Stimulated activated naive B cell treated with anti-CD40 and anti-IgM and Interleukin-4, amounts not matched to agents 10 μg/mL and 1 μg/mL and 100 μg/mL, for 72 hours (primary cell): ENCODE results near the gene ZNF438.

ENCODE experiments used
- ATAC-seq, 2 donors: fragments of 150-1000 bp; cut with Tn5 transposase; replicated peaks; 2 replicates each; pipeline ENCODE4 v1.10.0; 2021; ENCODE audit warnings: moderate library complexity in 1 of 2
- DNase-seq: peaks from one replicate; pipeline ENCODE4 v3.0.0; 2021
- H3K27ac Mint-ChIP-seq: one replicate; pipeline ENCODE4 v1.8.0; 2022; ENCODE audit warnings: mild to moderate bottlenecking, mixed read lengths
- H3K27me3 Mint-ChIP-seq, 2 donors: one replicate each; pipeline ENCODE4 v1.8.0; 2022; ENCODE audit warnings: mixed read lengths in 2 of 2
- H3K36me3 Mint-ChIP-seq, 2 donors: one replicate each; pipeline ENCODE4 v1.8.0; 2022; ENCODE audit warnings: mixed read lengths in 2 of 2, mild to moderate bottlenecking in 1 of 2
- H3K4me1 Mint-ChIP-seq, 2 donors: one replicate each; pipeline ENCODE4 v1.8.0; 2022; ENCODE audit warnings: mixed read lengths in 2 of 2, mild to moderate bottlenecking in 1 of 2
- H3K4me3 Mint-ChIP-seq, 2 donors: one replicate each; pipeline ENCODE4 v1.8.0; 2022; ENCODE audit warnings: mild to moderate bottlenecking in 2 of 2, mixed read lengths in 2 of 2, moderate library complexity in 1 of 2
- H3K9me3 Mint-ChIP-seq, 2 donors: one replicate each; pipeline ENCODE4 v1.8.0; 2022; ENCODE audit warnings: mixed read lengths in 2 of 2, mild to moderate bottlenecking in 1 of 2

Gene ZNF438

DNA sequence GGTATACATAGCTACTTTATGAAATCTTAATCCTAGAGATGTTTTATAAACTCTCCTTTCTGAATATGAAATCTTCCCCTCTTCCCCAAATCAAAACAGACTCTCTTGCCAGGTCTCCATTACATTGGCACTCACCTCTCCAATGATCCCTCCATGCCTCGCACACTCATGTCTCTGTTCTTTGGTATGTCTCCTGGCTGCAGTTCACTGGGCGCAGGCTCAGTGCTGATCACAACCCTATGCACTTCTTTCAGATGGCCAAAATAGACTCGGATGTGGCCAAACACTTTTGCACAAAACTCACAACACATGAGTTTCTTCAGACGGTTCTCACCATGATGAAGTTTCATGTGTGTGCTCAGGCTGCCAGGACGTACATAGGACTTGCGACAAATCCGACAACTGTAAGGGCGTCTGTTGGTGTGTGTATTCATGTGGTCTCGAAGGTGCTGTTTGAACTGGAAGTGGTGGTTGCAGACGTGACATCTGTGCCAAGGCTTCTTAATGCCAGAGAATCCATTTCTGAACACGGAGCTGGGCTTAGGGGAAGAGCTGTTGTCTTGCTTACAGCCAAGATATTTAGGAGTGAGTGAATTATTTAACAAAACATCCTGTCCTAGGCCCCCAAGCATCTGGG is 183.2 kb downstream of the ZNF438 start:
- Mint-ChIP-seq H3K4me3 (no peak overlapping the region), H3K36me3 (peaks cover 6 to 14% of the 10 kb centered on the region in 2 donors), H3K4me1 (no peaks in the 10 kb centered on the region), H3K27ac (no peak overlapping the region), H3K27me3 (no peaks in the 10 kb centered on the region), H3K9me3 (no peaks in the 10 kb centered on the region)
- ATAC-seq (no peak), DNase-seq (no peak)

DNA sequence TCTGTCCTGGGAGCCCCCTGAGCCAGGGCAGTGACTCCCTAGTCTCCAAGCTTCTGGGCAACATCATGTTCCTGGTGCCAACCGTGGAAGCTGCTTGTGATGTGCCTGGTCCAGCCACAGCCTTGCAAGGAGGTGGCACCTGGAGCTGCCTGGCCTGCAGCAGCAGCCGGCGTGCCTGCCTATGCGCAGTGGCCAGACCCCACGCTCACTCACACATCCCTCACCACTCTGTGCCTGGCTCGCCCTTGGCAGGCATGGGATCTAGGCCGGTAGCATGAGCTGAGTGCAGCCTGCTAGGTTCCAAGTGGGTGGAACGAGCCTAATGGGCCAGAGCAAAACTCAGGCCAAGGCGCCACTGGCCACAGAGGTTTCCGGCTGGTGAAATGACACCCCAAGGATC is 184.0 kb downstream of the ZNF438 start:
- H3K4me3 Mint-ChIP-seq: no peak overlapping the region
- H3K27ac Mint-ChIP-seq: no peak overlapping the region
- H3K36me3 Mint-ChIP-seq: peaks cover 6 to 14% of the 10 kb centered on the region in 2 donors
- ATAC-seq (no peak), DNase-seq (no peak)
- no peaks in the 10 kb centered on the region for H3K9me3 Mint-ChIP-seq
- no peaks in the 10 kb centered on the region for H3K4me1 Mint-ChIP-seq
- no peaks in the 10 kb centered on the region for H3K27me3 Mint-ChIP-seq

DNA sequence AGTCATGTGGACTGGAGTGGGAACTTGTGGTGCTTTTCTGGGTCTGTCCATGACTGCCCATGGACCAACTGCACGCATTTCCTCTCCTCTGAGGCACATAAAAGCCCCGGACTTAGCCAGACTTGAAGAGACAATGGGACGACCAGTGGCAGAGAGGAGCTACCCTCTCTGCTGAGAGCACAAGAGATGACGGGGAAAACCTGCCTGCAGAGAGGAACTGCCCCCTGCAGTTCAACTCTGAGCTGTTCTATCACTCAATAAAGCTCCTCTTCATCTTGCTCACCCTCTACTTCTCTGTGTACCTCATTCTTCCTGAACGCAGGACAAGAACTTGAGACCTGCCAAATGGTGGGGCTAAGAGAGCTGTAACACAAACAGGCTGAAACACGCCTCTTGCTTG is 184.5 kb downstream of the ZNF438 start:
- ATAC-seq: no peak
- H3K36me3 Mint-ChIP-seq: peaks cover 6 to 14% of the 10 kb centered on the region in 2 donors
- no peak overlapping the region for H3K4me3 Mint-ChIP-seq
- H3K27me3 Mint-ChIP-seq: no peaks in the 10 kb centered on the region
- no peak overlapping the region for H3K27ac Mint-ChIP-seq
- no peaks in the 10 kb centered on the region for H3K9me3 Mint-ChIP-seq
- no peak for DNase-seq
- no peaks in the 10 kb centered on the region for H3K4me1 Mint-ChIP-seq

DNA sequence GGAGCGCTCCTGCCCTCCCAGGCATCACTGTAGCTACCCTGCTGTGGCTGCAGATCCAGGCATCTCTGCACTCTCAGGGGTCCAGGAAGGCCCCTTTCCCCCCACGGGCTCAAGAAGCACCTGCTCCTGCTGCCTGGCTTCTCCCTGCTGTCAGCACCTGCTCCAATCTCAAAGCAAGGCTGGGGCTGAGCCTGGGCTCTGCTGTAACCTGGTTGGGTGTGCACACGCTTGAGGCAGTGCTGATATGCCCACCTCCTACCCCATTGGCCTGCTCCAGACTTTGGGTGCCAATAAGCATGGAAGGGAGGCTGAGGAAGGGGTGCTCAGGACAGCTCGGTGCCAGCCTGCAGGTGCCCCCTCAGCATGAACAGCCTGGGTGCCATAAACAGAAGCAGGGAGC is 185.0 kb downstream of the ZNF438 start:
- H3K9me3 Mint-ChIP-seq: no peaks in the 10 kb centered on the region
- no peak for ATAC-seq
- H3K27ac Mint-ChIP-seq: no peak overlapping the region
- H3K4me3 Mint-ChIP-seq: no peak overlapping the region
- no peaks in the 10 kb centered on the region for H3K27me3 Mint-ChIP-seq
- H3K36me3 Mint-ChIP-seq: peaks cover 6 to 14% of the 10 kb centered on the region in 2 donors
- no peak for DNase-seq
- no peaks in the 10 kb centered on the region for H3K4me1 Mint-ChIP-seq

DNA sequence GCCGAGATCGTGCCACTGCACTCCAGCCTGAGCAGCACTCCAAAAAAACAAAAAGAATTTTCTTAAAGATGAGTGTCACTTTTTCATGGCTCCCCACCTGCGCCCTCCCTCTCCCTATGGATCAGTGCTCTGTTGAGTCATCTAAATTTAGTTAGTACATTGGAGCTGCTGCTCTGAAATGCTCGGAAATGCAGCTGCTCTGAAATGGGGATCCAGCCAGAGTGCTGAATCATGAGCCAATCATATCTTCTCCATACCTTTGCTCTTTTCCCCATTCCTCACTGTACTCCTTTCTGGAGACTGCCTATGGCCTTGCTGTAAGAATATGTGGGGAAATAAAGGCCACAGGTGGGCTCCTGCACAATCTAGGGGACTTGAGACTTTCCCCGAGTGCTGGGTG is 188.8 kb downstream of the ZNF438 start:
- ATAC-seq (no peak), DNase-seq (no peak)
- Mint-ChIP-seq H3K27ac (no peak overlapping the region), H3K4me1 (no peaks in the 10 kb centered on the region), H3K9me3 (peaks cover 0 to 1% of the 10 kb centered on the region in 2 donors), H3K4me3 (no peak overlapping the region), H3K36me3 (peaks cover 1 to 4% of the 10 kb centered on the region in 2 donors), H3K27me3 (no peaks in the 10 kb centered on the region)

DNA sequence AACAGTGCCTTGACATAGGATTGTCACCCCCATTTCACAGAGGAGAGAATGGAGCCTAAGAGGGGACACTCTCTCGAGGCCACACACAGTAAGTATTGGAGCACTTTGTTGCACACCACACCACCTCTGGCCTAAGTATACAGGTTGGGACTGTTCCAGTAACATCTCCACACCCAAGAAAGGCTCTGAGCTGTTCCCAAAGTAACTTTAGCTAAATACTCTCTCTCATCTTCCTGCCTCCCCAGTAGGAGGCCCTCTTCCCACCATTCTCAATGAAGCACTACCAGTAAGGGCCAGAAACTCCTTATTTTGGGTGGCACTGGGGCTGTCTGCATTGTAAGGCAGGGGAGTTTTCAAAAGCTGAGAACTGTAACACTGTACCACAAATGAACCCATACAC is 189.5 kb downstream of the ZNF438 start:
- H3K27me3 Mint-ChIP-seq: no peaks in the 10 kb centered on the region
- H3K4me1 Mint-ChIP-seq: no peaks in the 10 kb centered on the region
- peaks cover 0 to 3% of the 10 kb centered on the region in 2 donors for H3K9me3 Mint-ChIP-seq
- H3K27ac Mint-ChIP-seq: no peak overlapping the region
- H3K36me3 Mint-ChIP-seq: peaks cover 2 to 4% of the 10 kb centered on the region in 2 donors
- ATAC-seq: no peak
- DNase-seq: no peak
- H3K4me3 Mint-ChIP-seq: no peak overlapping the region

DNA sequence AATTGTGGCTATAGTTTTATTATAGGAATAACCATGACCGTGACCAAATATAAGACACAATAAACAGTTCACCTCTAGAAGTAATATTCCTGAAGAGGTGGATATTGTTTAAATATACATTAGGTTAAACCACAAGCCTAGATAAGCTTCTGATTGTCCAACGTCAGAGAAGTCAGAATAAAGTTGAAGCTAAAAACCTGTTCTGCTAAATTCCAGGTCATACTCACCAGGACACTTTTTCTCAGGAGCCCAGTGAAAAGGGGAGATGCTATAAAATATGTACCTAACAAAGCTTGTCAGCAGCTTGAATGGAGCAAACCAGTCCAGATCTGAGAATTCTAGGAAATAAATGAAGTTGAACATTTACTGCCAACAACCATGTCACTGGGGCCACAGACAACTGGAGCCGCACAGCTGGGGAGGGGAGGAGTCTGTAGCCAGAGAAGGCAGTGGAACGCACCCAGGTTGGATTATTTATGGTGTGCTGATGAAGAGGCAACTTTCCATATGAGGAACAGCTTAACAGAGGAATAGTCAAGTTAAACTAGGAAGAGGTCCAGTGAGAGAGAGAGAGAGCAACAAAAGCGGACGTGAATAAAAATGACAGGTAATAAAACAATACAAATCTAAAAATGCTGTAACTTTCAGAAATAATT is 191.1 kb downstream of the ZNF438 start:
- no peak overlapping the region for H3K4me3 Mint-ChIP-seq
- peaks cover 0 to 3% of the 10 kb centered on the region in 2 donors for H3K9me3 Mint-ChIP-seq
- H3K27ac Mint-ChIP-seq: no peak overlapping the region
- no peaks in the 10 kb centered on the region for H3K4me1 Mint-ChIP-seq
- H3K27me3 Mint-ChIP-seq: peaks cover 0 to 2% of the 10 kb centered on the region in 2 donors
- ATAC-seq (no peak), DNase-seq (no peak)
- peaks cover 0 to 2% of the 10 kb centered on the region in 2 donors for H3K36me3 Mint-ChIP-seq

DNA sequence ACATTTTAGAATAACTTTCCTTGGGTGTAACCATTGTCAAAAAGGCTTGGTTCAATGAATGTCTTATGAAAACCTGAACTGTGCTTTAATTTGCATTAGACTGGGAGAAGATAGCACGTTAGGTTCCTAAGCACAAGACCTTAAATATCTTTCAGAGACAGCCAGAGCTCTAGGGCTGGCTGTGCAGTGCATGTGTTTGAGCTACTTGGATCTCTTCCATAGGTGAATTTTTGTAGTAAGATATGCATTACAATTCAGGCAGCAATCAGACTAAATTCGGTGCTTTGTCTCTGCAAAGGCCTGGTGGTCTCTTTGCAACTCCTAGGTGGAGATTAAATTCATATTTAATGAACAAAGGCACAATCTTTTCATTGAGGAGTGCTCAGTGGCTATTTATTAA is 192.0 kb downstream of the ZNF438 start:
- H3K36me3 Mint-ChIP-seq: peaks cover 0 to 2% of the 10 kb centered on the region in 2 donors
- ATAC-seq: no peak
- peaks cover 0 to 3% of the 10 kb centered on the region in 2 donors for H3K9me3 Mint-ChIP-seq
- H3K27ac Mint-ChIP-seq: no peak overlapping the region
- peaks cover 0 to 3% of the 10 kb centered on the region in 2 donors for H3K27me3 Mint-ChIP-seq
- DNase-seq: no peak
- H3K4me3 Mint-ChIP-seq: no peak overlapping the region
- no peaks in the 10 kb centered on the region for H3K4me1 Mint-ChIP-seq

DNA sequence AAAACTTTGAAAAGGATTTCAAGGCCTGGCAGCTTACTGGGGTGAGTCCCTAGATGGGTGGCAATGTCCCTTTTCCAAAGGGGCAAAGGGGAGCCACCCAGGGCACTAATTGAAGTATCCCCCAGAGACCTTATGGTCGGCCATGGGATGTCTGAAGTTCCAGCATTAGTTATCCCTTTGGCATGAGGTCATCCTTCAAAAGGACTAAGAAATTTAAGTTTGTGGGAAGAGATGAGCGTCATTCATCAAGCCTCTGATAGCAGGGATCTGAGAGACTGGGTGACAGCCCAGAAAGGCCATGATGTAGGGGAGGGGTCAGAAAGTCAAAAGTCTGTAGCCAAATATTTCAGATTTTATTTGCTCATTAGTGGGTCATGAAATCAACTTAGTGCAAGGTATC is 195.3 kb downstream of the ZNF438 start:
- no peak for DNase-seq
- Mint-ChIP-seq H3K36me3 (peaks cover 0 to 2% of the 10 kb centered on the region in 2 donors), H3K4me1 (no peaks in the 10 kb centered on the region), H3K27ac (no peak overlapping the region), H3K4me3 (no peak overlapping the region), H3K27me3 (peaks cover 0 to 3% of the 10 kb centered on the region in 2 donors), H3K9me3 (peaks cover 0 to 3% of the 10 kb centered on the region in 2 donors)
- ATAC-seq: no peak

DNA sequence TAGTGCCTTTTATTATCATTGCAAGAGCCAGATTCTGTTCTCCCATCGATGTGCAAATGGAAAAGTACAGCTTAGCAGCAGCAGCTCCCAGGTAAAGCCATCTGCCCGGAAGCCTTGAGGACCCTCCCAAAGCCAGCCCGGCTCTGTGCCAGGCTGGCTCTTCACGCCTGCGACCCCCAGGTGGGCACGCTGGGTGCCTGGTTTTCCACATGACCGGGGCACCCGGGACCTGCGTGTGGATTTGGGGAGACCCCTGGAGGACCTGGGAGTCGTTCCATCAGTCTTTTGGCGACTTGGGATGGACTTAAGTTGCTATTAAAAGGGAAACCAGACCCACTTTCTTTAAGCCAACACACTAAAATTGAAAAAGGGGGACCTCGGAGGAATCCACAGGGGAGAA is 196.5 kb downstream of the ZNF438 start:
- H3K36me3 Mint-ChIP-seq: peaks cover 0 to 2% of the 10 kb centered on the region in 2 donors
- no peak overlapping the region for H3K27ac Mint-ChIP-seq
- no peaks in the 10 kb centered on the region for H3K4me1 Mint-ChIP-seq
- DNase-seq (no peak), ATAC-seq (no peak)
- H3K4me3 Mint-ChIP-seq: no peak overlapping the region
- peaks cover 0 to 3% of the 10 kb centered on the region in 2 donors for H3K27me3 Mint-ChIP-seq
- H3K9me3 Mint-ChIP-seq: peaks cover 0 to 3% of the 10 kb centered on the region in 2 donors

DNA sequence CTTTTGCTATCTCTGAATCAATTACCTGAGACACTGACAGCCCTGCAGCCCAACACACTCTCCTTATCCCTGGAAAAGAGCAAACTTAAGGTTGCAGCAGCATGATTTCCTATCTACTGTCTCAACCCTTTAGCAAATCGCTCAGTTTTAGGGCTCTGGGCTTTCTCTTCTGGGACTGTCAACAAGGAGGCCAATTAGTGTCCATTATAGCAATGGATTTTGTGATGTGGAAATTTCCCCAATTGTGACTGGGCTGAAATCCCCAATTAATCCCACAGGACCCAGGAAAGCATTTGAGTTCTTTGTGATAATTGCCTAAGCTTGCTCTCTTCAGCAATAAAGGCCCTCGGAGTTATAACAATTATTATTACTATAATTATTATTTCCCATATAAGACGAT is 197.0 kb downstream of the ZNF438 start:
- Mint-ChIP-seq H3K4me3 (no peak overlapping the region), H3K27me3 (peaks cover 0 to 3% of the 10 kb centered on the region in 2 donors), H3K4me1 (no peaks in the 10 kb centered on the region), H3K36me3 (peaks cover 0 to 2% of the 10 kb centered on the region in 2 donors), H3K9me3 (peaks cover 0 to 3% of the 10 kb centered on the region in 2 donors), H3K27ac (no peak overlapping the region)
- ATAC-seq: no peak
- DNase-seq: no peak

DNA sequence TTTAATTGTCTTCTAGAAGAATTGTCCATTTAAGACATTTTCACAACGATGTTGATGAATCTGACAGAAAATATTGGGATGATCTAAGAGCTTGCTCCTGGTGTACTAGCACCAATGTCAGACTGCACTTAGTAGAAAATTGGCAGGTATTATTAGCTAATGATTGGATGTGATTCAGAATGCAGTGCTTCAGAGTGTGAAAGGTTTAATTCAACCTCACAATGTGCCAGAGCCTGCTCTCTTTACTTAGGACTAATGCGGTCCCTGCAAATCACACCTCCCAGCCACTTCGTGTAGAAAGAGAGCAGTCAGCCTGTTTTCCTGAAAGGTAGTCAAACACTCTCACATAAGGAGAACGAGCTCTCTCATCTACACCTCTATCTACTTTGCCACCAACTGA is 197.5 kb downstream of the ZNF438 start:
- Mint-ChIP-seq H3K27me3 (peaks cover 0 to 3% of the 10 kb centered on the region in 2 donors), H3K9me3 (peaks cover 0 to 3% of the 10 kb centered on the region in 2 donors), H3K36me3 (peaks cover 0 to 2% of the 10 kb centered on the region in 2 donors), H3K27ac (no peak overlapping the region), H3K4me3 (no peak overlapping the region), H3K4me1 (no peaks in the 10 kb centered on the region)
- no peak for ATAC-seq
- DNase-seq: no peak

DNA sequence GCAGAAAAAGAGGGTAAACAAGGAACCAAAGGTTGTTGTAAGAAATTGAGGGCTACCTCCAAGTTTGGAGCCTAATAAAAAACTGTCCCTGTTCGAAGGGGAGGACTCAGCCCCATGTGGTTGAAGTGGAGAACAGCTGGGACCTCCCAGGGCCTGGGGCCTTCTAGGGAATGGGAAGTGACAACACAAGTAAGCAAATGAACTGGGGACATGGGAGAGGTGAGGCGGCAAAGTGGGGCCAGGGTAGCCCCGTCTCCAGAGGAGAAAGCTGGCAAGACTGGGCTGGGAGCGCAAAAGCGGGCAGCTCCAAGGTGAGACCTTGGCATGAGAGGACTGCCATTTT is 198.1 kb downstream of the ZNF438 start:
- ATAC-seq (no peak), DNase-seq (no peak)
- Mint-ChIP-seq H3K4me3 (no peak overlapping the region), H3K27me3 (peaks cover 0 to 3% of the 10 kb centered on the region in 2 donors), H3K36me3 (peaks cover 0 to 2% of the 10 kb centered on the region in 2 donors), H3K4me1 (no peaks in the 10 kb centered on the region), H3K27ac (no peak overlapping the region), H3K9me3 (peaks cover 0 to 3% of the 10 kb centered on the region in 2 donors)

DNA sequence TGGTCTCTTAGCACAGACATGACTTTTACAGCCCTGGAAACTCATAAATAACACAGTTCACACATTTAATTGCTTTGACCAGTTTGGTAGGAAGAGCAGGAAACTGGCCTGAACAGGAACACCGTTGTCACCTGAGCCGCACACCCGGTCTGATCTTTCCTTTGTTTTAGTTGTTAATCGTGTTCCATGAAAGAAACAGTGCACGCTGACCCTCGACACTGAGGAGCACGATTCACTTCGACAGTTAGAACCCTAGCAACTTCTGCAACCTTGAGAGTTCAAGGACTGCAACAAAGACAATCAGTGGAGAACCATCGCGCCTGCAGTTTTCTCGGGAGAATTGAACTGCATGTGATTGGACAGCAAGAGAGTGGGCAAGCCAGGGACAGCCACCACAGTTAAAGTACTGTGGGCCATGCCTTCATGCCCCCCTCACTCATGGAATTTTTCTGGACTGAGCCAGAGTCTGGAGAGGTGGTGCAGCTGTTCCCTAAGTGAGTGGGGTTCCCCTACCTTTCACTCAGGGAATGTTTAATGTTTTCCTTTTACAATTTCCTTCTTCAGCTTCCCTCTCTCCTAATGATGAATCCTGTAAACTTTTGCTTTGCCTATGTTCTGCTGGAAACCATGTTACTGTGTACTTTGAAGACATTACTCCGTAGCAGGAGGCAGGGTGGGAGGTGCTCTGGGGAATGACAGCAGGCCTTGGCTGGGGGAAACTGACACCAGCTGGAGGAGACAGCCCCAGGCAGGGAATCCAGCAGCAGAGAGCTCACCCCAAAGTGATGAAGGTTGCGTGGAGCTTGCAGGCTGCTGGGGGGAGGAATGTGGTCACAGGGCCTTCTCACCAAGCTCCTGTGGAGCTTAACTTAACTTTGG is 198.7 kb downstream of the ZNF438 start:
- H3K27ac Mint-ChIP-seq: no peak overlapping the region
- H3K36me3 Mint-ChIP-seq: peaks cover 0 to 2% of the 10 kb centered on the region in 2 donors
- H3K27me3 Mint-ChIP-seq: peaks cover 0 to 3% of the 10 kb centered on the region in 2 donors
- no peak overlapping the region for H3K4me3 Mint-ChIP-seq
- ATAC-seq: no peak
- no peak for DNase-seq
- H3K4me1 Mint-ChIP-seq: no peaks in the 10 kb centered on the region
- H3K9me3 Mint-ChIP-seq: peaks cover 0 to 3% of the 10 kb centered on the region in 2 donors
